ENCODE measurements around the gene PHKB. TPM values are rescaled to one million over a fixed set of nuclear protein-coding genes. Genes with fewer than 3 reads are reported as not detected.
"Not testable (repeated sequence)": the region's sequence is repeated elsewhere in the genome, so short reads cannot be mapped to it uniquely, and the experiment has no call there.

The PHKB gene
- total RNA-seq, 4 donors from 2014 or later = 110 to 198 (median 168) TPM

- TF ChIP-seq POLR2A (IDR thresholded peaks at IDR 0.05) (no peak), CTCF (IDR thresholded peaks at IDR 0.05) (no peak)
- no peak for DNase-seq
- intact Hi-C loops (cut with DNase I) = no loop called here
- WGBS, 2 donors = 69 to 71% methylated on average over 11 of the region's 11 CpGs
- no peaks in the 10 kb centered on the region for H3K9me3 ChIP-seq
- no peak overlapping the region for H3K4me3 ChIP-seq (replicated peaks in 1 of 3)
- peaks cover 41 to 50% of the 10 kb centered on the region in 2 donors for H3K4me1 ChIP-seq
- no peaks in the 10 kb centered on the region for H3K27me3 ChIP-seq
- H3K36me3 ChIP-seq = no peaks in the 10 kb centered on the region
- no peak overlapping the region for H3K27ac ChIP-seq
Measured at GRCh38 chr16:47463771-47464624, 2.9 kb downstream of the PHKB start.

GRCh38 chr16:47465919-47466630, 4.9 kb downstream of the PHKB start:
- WGBS, 2 donors = 62 to 74% methylated on average over 2 of the region's 2 CpGs
- H3K9me3 ChIP-seq = no peaks in the 10 kb centered on the region
- peaks cover 38% of the 10 kb centered on the region in 2 donors for H3K4me1 ChIP-seq
- H3K36me3 ChIP-seq = no peaks in the 10 kb centered on the region
- intact Hi-C loops (cut with DNase I) = no loop called here
- no peak for DNase-seq
- no peaks in the 10 kb centered on the region for H3K27me3 ChIP-seq
- no peak overlapping the region for H3K4me3 ChIP-seq (replicated peaks in 1 of 3)
- TF ChIP-seq CTCF (IDR thresholded peaks at IDR 0.05) (no peak), POLR2A (IDR thresholded peaks at IDR 0.05) (no peak)
- H3K27ac ChIP-seq = no peak overlapping the region

GRCh38 chr16:47467501-47467900, 6.4 kb downstream of the PHKB start:
- Histone ChIP-seq H3K27me3 (no peaks in the 10 kb centered on the region), H3K9me3 (no peaks in the 10 kb centered on the region), H3K36me3 (no peaks in the 10 kb centered on the region), H3K4me3 (replicated peaks in 1 of 3) (no peak overlapping the region), H3K4me1 (peaks cover 33% of the 10 kb centered on the region in 2 donors), H3K27ac (no peak overlapping the region)
- TF ChIP-seq CTCF (IDR thresholded peaks at IDR 0.05) (no peak), POLR2A (IDR thresholded peaks at IDR 0.05) (no peak)
- 93 to 98% methylated on average over 2 of the region's 2 CpGs for WGBS, 2 donors
- intact Hi-C loops (cut with DNase I) = no loop called here
- no peak for DNase-seq

GRCh38 chr16:47468070-47468689, 7.0 kb downstream of the PHKB start:
- H3K4me1 ChIP-seq = peaks cover 26% of the 10 kb centered on the region in 2 donors
- H3K4me3 ChIP-seq (replicated peaks in 1 of 3); H3K27ac ChIP-seq; H3K27me3 ChIP-seq; intact Hi-C loops (cut with DNase I); DNase-seq; H3K36me3 ChIP-seq; H3K9me3 ChIP-seq: not testable (repeated sequence)
- WGBS, 2 donors = 96 to 98% methylated on average over 7 of the region's 7 CpGs

- TF ChIP-seq CTCF (IDR thresholded peaks at IDR 0.05) (no peak), POLR2A (IDR thresholded peaks at IDR 0.05) (no peak)
- intact Hi-C loops (cut with DNase I) = no loop called here
- H3K27me3 ChIP-seq = no peaks in the 10 kb centered on the region
- H3K9me3 ChIP-seq = no peaks in the 10 kb centered on the region
- H3K36me3 ChIP-seq = no peaks in the 10 kb centered on the region
- H3K4me1 ChIP-seq = peaks cover 17 to 21% of the 10 kb centered on the region in 2 donors
- 96 to 97% methylated on average over 1 of the region's 1 CpG for whole genome bisulfite sequencing, 2 donors
- no peak overlapping the region for H3K27ac ChIP-seq
- DNase-seq = no peak
- no peak overlapping the region for H3K4me3 ChIP-seq (replicated peaks in 1 of 3)
Measured at GRCh38 chr16:47469227-47469626, 8.1 kb downstream of the PHKB start.

Measured in thyroid gland (tissue), 4 donors.